ENCODE data around the gene METTL5. TPM values are rescaled to one million over a fixed set of nuclear protein-coding genes. Genes with fewer than 3 reads are reported as not detected.

Gene METTL5
- total RNA-seq, 4 donors from 2014 or later = 19.4 to 35.5 (median 20.8) TPM

DNA sequence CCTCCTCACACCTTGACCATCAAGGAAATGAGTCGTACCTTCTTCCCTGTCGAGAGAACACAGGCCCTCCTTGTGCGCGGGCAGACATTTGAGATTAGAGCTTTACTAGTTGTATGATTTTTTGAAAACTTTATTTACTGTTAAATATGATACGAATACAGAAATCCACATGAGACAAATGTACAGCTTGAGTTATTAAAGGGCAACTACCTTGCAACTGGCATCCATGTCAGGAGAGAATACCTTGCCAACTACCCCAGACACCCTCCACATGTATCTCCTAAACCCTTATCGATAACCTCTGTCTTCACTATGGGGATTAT lies 62.8 kb downstream of the METTL5 start:
- TF ChIP-seq, protein P1, sequence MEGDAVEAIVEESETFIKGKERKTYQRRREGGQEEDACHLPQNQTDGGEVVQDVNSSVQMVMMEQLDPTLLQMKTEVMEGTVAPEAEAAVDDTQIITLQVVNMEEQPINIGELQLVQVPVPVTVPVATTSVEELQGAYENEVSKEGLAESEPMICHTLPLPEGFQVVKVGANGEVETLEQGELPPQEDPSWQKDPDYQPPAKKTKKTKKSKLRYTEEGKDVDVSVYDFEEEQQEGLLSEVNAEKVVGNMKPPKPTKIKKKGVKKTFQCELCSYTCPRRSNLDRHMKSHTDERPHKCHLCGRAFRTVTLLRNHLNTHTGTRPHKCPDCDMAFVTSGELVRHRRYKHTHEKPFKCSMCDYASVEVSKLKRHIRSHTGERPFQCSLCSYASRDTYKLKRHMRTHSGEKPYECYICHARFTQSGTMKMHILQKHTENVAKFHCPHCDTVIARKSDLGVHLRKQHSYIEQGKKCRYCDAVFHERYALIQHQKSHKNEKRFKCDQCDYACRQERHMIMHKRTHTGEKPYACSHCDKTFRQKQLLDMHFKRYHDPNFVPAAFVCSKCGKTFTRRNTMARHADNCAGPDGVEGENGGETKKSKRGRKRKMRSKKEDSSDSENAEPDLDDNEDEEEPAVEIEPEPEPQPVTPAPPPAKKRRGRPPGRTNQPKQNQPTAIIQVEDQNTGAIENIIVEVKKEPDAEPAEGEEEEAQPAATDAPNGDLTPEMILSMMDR (IDR thresholded peaks at IDR 0.05) = no peak
- TF ChIP-seq POLR2A (IDR thresholded peaks at IDR 0.05) = no peak
- Histone ChIP-seq H3K4me1 (peaks cover 0 to 13% (median 0%) of the 10 kb centered on the region in 4 donors), H3K27ac (peak overlapping the region in 2 of 4 donors; percentile 36 to 72), H3K36me3 (no peaks in the 10 kb centered on the region), H3K27me3 (no peaks in the 10 kb centered on the region), H3K4me3 (no peak overlapping the region), H3K9me3 (no peaks in the 10 kb centered on the region)
- DNase-seq = no peak

Other genes with a start within 250 kb of the METTL5 start
- 10 to 100 TPM; 19.6 to 51.2 (median 28.8) TPM for gene PPIG, start 240.6 kb downstream of the METTL5 start, total RNA-seq
- not detected for gene CFAP210, start 130.5 kb downstream of the METTL5 start, total RNA-seq
- gene PHOSPHO2, start 130.4 kb downstream of the METTL5 start, total RNA-seq = 1 to 10 TPM; 5.4 to 9.9 (median 6.9) TPM
- gene KLHL23, start 91.1 kb downstream of the METTL5 start, total RNA-seq = 10 to 100 TPM; 10.6 to 43.7 (median 17.2) TPM
- 10 to 100 TPM; 26.3 to 81.7 (median 33.3) TPM for gene SSB, start 26.0 kb downstream of the METTL5 start, total RNA-seq
- 10 to 100 TPM; 45.4 to 90.0 (median 72.4) TPM for gene UBR3, start 2.5 kb upstream of the METTL5 start, total RNA-seq

Data from Peyer's patch (tissue), 4 donors.